Stimulated activated CD4-positive, alpha-beta T cell treated with anti-CD3 and anti-CD28 coated beads, Interleukin-12 subunit alpha, Interleukin-12 subunit beta, amount 100 ng/mL, for 24 hours (primary cell): ENCODE measurements around the gene COPS8.

Source experiments
- DNase-seq, 2 experiments: peaks; one replicate each; pipeline ENCODE4 v3.0.0-alpha.2; 2020; ENCODE audit warnings: low read depth in 2 of 2

Gene COPS8

GRCh38 chr2:237131749-237132533 is 46.3 kb downstream of the COPS8 start:
- no peak for DNase-seq

GRCh38 chr2:237132799-237133198 is 47.1 kb downstream of the COPS8 start:
- no peak for DNase-seq

GRCh38 chr2:237134321-237135230 is 48.9 kb downstream of the COPS8 start:
- DNase-seq: no peak

GRCh38 chr2:237136824-237137223 is 51.1 kb downstream of the COPS8 start:
- DNase-seq: no peak

- no peak for DNase-seq
Measured at GRCh38 chr2:237137626-237138323, 52.1 kb downstream of the COPS8 start.

- no peak for DNase-seq
Measured at GRCh38 chr2:237139123-237139675, 53.5 kb downstream of the COPS8 start.

- no peak for DNase-seq
Measured at GRCh38 chr2:237140689-237141285, 55.1 kb downstream of the COPS8 start.

- no peak for DNase-seq
Measured at GRCh38 chr2:237141571-237142051, 55.9 kb downstream of the COPS8 start.

GRCh38 chr2:237143118-237143517 is 57.4 kb downstream of the COPS8 start:
- no peak for DNase-seq

GRCh38 chr2:237143676-237144440 is 58.2 kb downstream of the COPS8 start:
- DNase-seq: no peak

- DNase-seq: no peak
Measured at GRCh38 chr2:237144516-237144915, 58.8 kb downstream of the COPS8 start.

- DNase-seq: no peak
Measured at GRCh38 chr2:237147317-237147716, 61.6 kb downstream of the COPS8 start.

- no peak for DNase-seq
Measured at GRCh38 chr2:237148624-237149023, 62.9 kb downstream of the COPS8 start.

- no peak for DNase-seq
Measured at GRCh38 chr2:237149425-237149824, 63.7 kb downstream of the COPS8 start.
